GM18951 (cell line): ENCODE measurements around the gene MFSD11.

Source experiments
- POLR2A ChIP-seq: IDR thresholded peaks from 4 replicates; pipeline ENCODE4 v1.6.1; 2011; ENCODE audit warnings: mild to moderate bottlenecking; ENCODE audit not compliant: insufficient read length, insufficient read depth; ENCODE audit errors: extremely low read depth
- in situ Hi-C: fragments of 300-500 bp; cut with MboI; formaldehyde crosslinking; loops from one replicate; pipeline ENCODE4 v1.12.0; 2022; ENCODE audit warnings: low sequenced_read_pairs, mixed read lengths, inconsistent platforms; ENCODE audit not compliant: unreplicated experiment

The MFSD11 gene

GRCh38 chr17:76826330-76827068 lies 88.6 kb downstream of the MFSD11 start:
- in situ Hi-C loops: no loop called here
- TF ChIP-seq POLR2A: no peak

- in situ Hi-C loops: no loop called here
- TF ChIP-seq POLR2A: no peak
These were observed 89.8 kb downstream of the MFSD11 start for GRCh38 chr17:76827736-76828135.
